NCI-H526 treated with DMSO at 0.1 percent for 48 hours (cell line): Measurements from ENCODE around the gene ADAMTS9.

Source experiments
- DNase-seq: peaks from one replicate; lab custom pipeline; 2025; lab: John Stamatoyannopoulos, UW

The ADAMTS9 gene

GRCh38 chr3:64617610-64618009 is 70.2 kb downstream of the ADAMTS9 start:
- no peak for DNase-seq

GRCh38 chr3:64616953-64617352 is 70.8 kb downstream of the ADAMTS9 start:
- no peak for DNase-seq

GRCh38 chr3:64612916-64613526 is 74.8 kb downstream of the ADAMTS9 start:
- no peak for DNase-seq

GRCh38 chr3:64612082-64612860 is 75.5 kb downstream of the ADAMTS9 start:
- DNase-seq, result no peak

- DNase-seq, result no peak
These were observed 79.1 kb downstream of the ADAMTS9 start for GRCh38 chr3:64608741-64609140.

GRCh38 chr3:64607032-64607551 is 80.7 kb downstream of the ADAMTS9 start:
- DNase-seq, result no peak

GRCh38 chr3:64604313-64604712 is 83.5 kb downstream of the ADAMTS9 start:
- no peak for DNase-seq

GRCh38 chr3:64601824-64602223 is 86.0 kb downstream of the ADAMTS9 start:
- DNase-seq, result no peak

- DNase-seq, result no peak
These were observed 87.4 kb downstream of the ADAMTS9 start for GRCh38 chr3:64600246-64600950.

- peak; percentile 25 for DNase-seq
These were observed 88.1 kb downstream of the ADAMTS9 start for GRCh38 chr3:64599651-64600050.

GRCh38 chr3:64595253-64595694 is 92.5 kb downstream of the ADAMTS9 start:
- no peak for DNase-seq

GRCh38 chr3:64594134-64594533 is 93.7 kb downstream of the ADAMTS9 start:
- no peak for DNase-seq

- no peak for DNase-seq
These were observed 94.5 kb downstream of the ADAMTS9 start for GRCh38 chr3:64593350-64593749.

GRCh38 chr3:64591615-64592014 is 96.2 kb downstream of the ADAMTS9 start:
- DNase-seq, result no peak

GRCh38 chr3:64588380-64588779 is 99.4 kb downstream of the ADAMTS9 start:
- no peak for DNase-seq

GRCh38 chr3:64586952-64587351 is 100.8 kb downstream of the ADAMTS9 start:
- no peak for DNase-seq

- DNase-seq, result no peak
These were observed 103.6 kb downstream of the ADAMTS9 start for GRCh38 chr3:64584179-64584578.

GRCh38 chr3:64578797-64579196 is 109.0 kb downstream of the ADAMTS9 start:
- DNase-seq, result no peak

GRCh38 chr3:64578062-64578770 is 109.6 kb downstream of the ADAMTS9 start:
- DNase-seq, result no peak

GRCh38 chr3:64576211-64576775 is 111.5 kb downstream of the ADAMTS9 start:
- DNase-seq, result no peak

- no peak for DNase-seq
These were observed 112.5 kb downstream of the ADAMTS9 start for GRCh38 chr3:64575211-64575844.
